ENCODE data around the gene BAZ2B. TPM values are rescaled to one million over a fixed set of nuclear protein-coding genes. Genes with fewer than 3 reads are reported as not detected.

The BAZ2B gene
- total and polyA plus RNA-seq, 9 of the 15 experiments (the other 6 are each of a cell fraction or from before 2014, with no cell fraction given): 7.5 to 38.6 (median 19.8) TPM

DNA sequence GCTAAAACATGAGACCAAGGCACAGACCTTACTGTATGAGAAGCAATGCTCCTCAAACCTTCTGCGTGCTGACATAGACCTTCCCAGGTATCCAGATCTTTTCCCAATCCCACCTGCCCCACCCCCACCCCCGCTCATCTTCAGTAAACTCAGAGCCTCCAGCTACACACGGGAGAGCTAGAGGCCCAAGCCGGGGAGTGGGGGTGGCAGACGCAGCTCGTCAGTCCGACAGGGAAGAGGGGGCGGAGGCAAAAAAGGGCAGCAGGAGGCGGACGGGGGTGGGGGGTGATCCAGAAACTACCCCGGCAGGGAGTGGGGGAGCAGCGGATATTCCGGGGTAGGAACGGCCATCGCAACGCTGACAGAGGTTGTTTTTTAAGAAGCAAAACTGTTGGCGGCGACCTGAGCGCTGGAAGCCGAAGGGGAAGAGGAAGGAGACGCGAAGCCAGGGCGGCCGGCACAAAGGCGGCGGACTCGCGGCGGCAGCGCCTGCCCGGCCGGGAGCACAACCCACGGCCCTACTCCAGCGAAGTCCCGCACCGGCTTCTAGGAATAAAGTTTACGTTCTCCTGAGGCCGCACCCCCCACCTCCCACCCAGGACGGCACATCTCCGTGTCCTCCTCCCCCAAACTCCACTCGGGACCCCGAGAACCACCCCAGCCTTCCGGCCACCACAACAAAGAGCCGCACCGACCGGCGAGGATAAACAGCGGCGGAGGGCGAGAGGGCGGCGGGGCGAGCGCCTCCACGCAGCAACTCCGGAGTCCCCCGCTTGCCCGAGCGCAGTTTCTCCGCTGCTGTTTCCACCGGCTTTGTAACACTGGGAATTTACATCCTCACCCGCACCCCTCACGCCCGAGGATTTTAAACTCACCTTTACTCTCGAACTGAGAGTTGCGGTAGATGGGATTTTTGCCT lies 722 bp downstream of the BAZ2B start (continued):
- no peak for TF ChIP-seq RBM34 (IDR thresholded peaks at IDR 0.05; ENCODE audit: borderline replicate concordance, insufficient read depth, low read length)
- no peak for TF ChIP-seq ZNF57 (CRISPR knock-in tag; IDR thresholded peaks at IDR 0.05)
- TF ChIP-seq SRSF1 (IDR thresholded peaks at IDR 0.05; ENCODE audit: low read depth, low read length): no peak
- TF ChIP-seq MEIS2 (IDR thresholded peaks at IDR 0.05; ENCODE audit: partially characterized antibody): peak; percentile 22
- peak in 1 of 2 experiments; percentile 34; a peak in 1 of 4 replicates for TF ChIP-seq KDM4B (IDR thresholded peaks at IDR 0.05; ENCODE audit: borderline replicate concordance in 2 of 2, low read depth in 1 of 2)
- peak; percentile 96; the same call in 1 of the 2 replicates for TF ChIP-seq BRD4 (IDR thresholded peaks at IDR 0.05)
- TF ChIP-seq DPF2 (IDR thresholded peaks at IDR 0.05): peak; percentile 57; the same call in 1 of the 2 replicates
- TF ChIP-seq, protein P1, sequence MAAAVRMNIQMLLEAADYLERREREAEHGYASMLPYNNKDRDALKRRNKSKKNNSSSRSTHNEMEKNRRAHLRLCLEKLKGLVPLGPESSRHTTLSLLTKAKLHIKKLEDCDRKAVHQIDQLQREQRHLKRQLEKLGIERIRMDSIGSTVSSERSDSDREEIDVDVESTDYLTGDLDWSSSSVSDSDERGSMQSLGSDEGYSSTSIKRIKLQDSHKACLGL (CRISPR knock-in tag; IDR thresholded peaks at IDR 0.05; ENCODE audit: borderline replicate concordance, poor library complexity, severe bottlenecking): no peak
- TF ChIP-seq, protein P2, sequence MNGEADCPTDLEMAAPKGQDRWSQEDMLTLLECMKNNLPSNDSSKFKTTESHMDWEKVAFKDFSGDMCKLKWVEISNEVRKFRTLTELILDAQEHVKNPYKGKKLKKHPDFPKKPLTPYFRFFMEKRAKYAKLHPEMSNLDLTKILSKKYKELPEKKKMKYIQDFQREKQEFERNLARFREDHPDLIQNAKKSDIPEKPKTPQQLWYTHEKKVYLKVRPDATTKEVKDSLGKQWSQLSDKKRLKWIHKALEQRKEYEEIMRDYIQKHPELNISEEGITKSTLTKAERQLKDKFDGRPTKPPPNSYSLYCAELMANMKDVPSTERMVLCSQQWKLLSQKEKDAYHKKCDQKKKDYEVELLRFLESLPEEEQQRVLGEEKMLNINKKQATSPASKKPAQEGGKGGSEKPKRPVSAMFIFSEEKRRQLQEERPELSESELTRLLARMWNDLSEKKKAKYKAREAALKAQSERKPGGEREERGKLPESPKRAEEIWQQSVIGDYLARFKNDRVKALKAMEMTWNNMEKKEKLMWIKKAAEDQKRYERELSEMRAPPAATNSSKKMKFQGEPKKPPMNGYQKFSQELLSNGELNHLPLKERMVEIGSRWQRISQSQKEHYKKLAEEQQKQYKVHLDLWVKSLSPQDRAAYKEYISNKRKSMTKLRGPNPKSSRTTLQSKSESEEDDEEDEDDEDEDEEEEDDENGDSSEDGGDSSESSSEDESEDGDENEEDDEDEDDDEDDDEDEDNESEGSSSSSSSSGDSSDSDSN (IDR thresholded peaks at IDR 0.05; ENCODE audit: borderline replicate concordance in 1 of 2, low read depth in 2 of 2, low read length in 2 of 2): peak; percentile 94 to 97
- TF ChIP-seq ETV5 (CRISPR knock-in tag; IDR thresholded peaks at IDR 0.05; ENCODE audit: low read depth): no peak; the same call in 1 of the 2 replicates
- no peak for TF ChIP-seq ZNF134 (CRISPR knock-in tag; conservative IDR thresholded peaks at IDR 0.05)
- no peak; the same call in 1 of the 2 replicates for TF ChIP-seq HCFC1 (IDR thresholded peaks at IDR 0.05; ENCODE audit: low read depth, low read length)
- TF ChIP-seq, protein P3, sequence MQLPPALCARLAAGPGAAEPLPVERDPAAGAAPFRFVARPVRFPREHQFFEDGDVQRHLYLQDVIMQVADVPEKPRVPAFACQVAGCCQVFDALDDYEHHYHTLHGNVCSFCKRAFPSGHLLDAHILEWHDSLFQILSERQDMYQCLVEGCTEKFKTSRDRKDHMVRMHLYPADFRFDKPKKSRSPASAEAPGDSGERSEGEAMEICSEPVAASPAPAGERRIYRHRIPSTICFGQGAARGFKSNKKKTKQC (CRISPR knock-in tag; IDR thresholded peaks at IDR 0.05): 0 out of 2 replicates have a peak, but pooled peaks have one; percentile 31
- TF ChIP-seq PBX2 (CRISPR knock-in tag; IDR thresholded peaks at IDR 0.05; ENCODE audit: low read depth): no peak
- TF ChIP-seq PBX2 (tag; conservative IDR thresholded peaks at IDR 0.05; ENCODE audit: low read depth): peak; percentile 61
- TF ChIP-seq CBFB (CRISPR knock-in tag; IDR thresholded peaks at IDR 0.05): no peak
- TF ChIP-seq BRF1 (IDR thresholded peaks at IDR 0.05; ENCODE audit: borderline replicate concordance, extremely low read depth, insufficient read length): no peak
- TF ChIP-seq FOXP4 (CRISPR knock-in tag; IDR thresholded peaks at IDR 0.05; ENCODE audit: borderline replicate concordance): no peak

All from K562 (cell line).